ENCODE data around the gene XIRP2.

Gene XIRP2

DNA sequence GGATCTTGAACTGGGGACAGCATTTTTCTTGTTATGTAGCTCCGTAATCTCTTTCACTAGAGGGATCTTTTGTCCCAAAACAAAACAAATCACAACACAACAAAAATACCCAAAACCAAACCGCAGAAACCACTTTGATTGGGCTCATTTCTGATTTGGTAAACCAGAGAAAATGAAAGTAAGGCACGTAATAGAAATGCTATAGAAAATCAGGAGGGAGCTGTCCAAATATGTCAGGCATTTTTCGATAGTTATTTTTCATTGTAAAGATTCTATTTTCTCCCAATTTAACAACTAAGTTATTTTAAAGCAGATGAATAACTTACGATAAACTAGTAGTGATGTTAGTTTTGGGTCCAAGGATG is 406.5 kb downstream of the XIRP2 start:
- DNase-seq: no peak

DNA sequence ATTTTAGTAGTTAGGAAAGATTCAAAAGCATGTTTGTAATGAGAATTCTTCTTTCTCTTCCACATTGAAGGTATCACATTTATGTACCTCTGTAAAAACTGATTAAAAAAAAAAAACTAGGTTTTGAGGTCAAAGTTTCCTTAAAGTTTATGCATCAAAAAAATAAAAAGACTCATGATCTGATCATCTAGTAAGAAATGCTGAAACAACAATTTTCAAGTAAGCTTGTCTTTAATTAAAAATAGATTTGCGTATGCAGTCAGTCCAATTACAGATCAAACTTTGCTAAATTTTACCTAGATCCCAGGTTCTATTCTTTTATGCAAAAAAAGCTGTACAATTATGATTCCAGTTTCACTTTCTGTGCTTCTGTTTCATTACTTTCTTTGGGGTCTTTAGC is 409.0 kb downstream of the XIRP2 start:
- DNase-seq: no peak

DNA sequence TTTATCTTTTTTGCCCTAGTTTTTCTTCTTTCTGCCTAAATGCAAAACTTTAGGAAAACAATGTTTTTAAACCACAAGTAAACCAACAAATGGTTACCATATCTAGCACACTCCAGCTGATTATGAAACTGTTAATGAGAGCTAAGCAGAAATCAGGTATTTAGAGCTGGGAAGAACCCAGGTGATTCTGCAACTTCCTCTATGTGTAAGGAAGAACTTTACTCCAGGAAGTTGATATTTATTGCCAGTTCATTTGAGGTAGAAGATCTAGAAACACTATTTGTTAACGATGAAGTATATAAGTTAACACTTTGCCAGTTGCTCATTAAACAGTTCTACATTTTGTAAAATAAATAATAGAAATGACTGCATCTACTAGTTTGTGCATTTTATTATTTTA is 409.7 kb downstream of the XIRP2 start:
- no peak for DNase-seq
